Prostate gland (tissue), 2 donors: ENCODE measurements around the gene NKAIN4.

ENCODE experiments used
- CTCF ChIP-seq, 4 experiments: fragments of 200-600 bp in 2 of 4; fragments of 450-650 bp in 2 of 4; sonication (generic) in 2 of 4; IDR thresholded peaks; 1 replicate in 3 of 4; 2 replicates in 1 of 4; pipeline ENCODE4 v1.5.1; 2016 to 2019; ENCODE audit warnings: antibody characterized with exemption in 4 of 4, mild to moderate bottlenecking in 2 of 4, moderate library complexity in 2 of 4
- POLR2AphosphoS5 ChIP-seq: sonication (generic); formaldehyde crosslinking; IDR thresholded peaks from one replicate; pipeline ENCODE4 v1.6.1; 2017; ENCODE audit warnings: antibody characterized with exemption

DNA sequence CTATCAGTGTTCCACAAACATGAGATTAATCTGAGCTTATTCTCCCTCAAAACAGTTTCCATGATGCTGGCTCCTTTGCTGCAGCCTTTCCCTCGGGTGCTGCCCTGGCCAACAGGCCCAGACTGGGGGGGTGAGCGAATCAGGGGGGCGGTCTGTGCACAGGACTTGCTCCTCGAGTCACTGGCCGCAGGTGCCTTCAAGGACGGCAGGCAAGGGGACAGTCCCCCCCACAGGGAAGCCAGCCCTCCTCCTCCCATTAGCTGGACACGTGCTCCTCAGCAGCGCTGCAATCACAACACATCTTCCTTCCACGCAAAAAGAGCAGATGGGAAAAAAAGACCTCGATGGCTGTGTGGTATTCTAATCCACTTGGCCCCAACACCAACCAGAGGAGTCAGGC lies 48.4 kb downstream of the NKAIN4 start:
- TF ChIP-seq POLR2AphosphoS5, result no peak
- no peak for TF ChIP-seq CTCF (IDR thresholded peaks at IDR 0.05)
